Right cardiac atrium (tissue), 5 donors: ENCODE results near the gene MTLN. TPM values are rescaled to one million over a fixed set of nuclear protein-coding genes. Genes with fewer than 3 reads are reported as not detected.
"Not testable (repeated sequence)": the region's sequence is repeated elsewhere in the genome, so short reads cannot be mapped to it uniquely, and the experiment has no call there.

Experiments used
- ATAC-seq, 2 donors: fragments of 200-7000 bp; cut with Tn5 transposase; one replicate each; pipeline versions ENCODE4 v1.8.0 to v1.9.1; 2020; ENCODE audit warnings: moderate library complexity in 2 of 2, mild to moderate bottlenecking in 1 of 2
- DNase-seq, 3 donors: peaks; one replicate each; pipeline ENCODE4 v3.0.0-alpha.2; 2020
- H3K27ac ChIP-seq: one replicate; pipeline ENCODE4 v1.5.1; 2013; ENCODE audit warnings: mild to moderate bottlenecking, low read length, control low read depth, moderate library complexity
- H3K27me3 ChIP-seq: one replicate; pipeline ENCODE4 v1.6.1; 2013; ENCODE audit not compliant: control insufficient read depth, insufficient read depth
- H3K4me1 ChIP-seq: one replicate; pipeline ENCODE4 v1.6.1; 2013; ENCODE audit warnings: low read length; ENCODE audit not compliant: control insufficient read depth, insufficient read depth
- H3K4me3 ChIP-seq: one replicate; pipeline ENCODE4 v1.5.1; 2013; ENCODE audit warnings: low read length, control low read depth
- H3K9me3 ChIP-seq: one replicate; pipeline ENCODE4 v1.6.1; 2013; ENCODE audit warnings: low read length; ENCODE audit not compliant: control insufficient read depth
- WGBS: extraction: QIAGEN DNeasy Blood & Tissue Kit; methylation state at CpG from one replicate; pipeline ENCODE4 v1.1.7; 2013; 5-methylcytosine and 5-hydroxymethylcytosine counted together
- intact Hi-C, 4 donors: fragments of 100-400 bp; cut with DNase I; formaldehyde crosslinking; loops; one replicate each; pipeline versions ENCODE4 v1.11.0 to v1.14.0; 2022 to 2023
- polyA plus RNA-seq: library from polyadenylated mRNA; stranded (reverse); fragments of 200-250 nt; gene quantifications from one replicate; pipeline ENCODE4 v1.2.3, GENCODE V29; 2013
- total RNA-seq, 4 donors: library from RNA; stranded (reverse); fragmentation: NEBNext Ultra II Directional; extraction: Animal tissue kit (Norgen Biotek cat#: 25700); gene quantifications; one replicate each; pipeline ENCODE4 v1.2.1, GENCODE V29; 2021
- donor health status: healthy with polysubstance abuse.
- donor health status: DM: no; HTN: yes; CAD: no.
- donor health status: DM: no; HTN: no; CAD: no.
- donor health status: DM: no; HTN: yes; CAD: no; lungs with severe emphysema.
- donor health status: DM: yes; HTN: yes; CAD: no.

Gene MTLN
- total and polyA plus RNA-seq, 5 donors, result 113 to 565 (median 139) TPM

DNA sequence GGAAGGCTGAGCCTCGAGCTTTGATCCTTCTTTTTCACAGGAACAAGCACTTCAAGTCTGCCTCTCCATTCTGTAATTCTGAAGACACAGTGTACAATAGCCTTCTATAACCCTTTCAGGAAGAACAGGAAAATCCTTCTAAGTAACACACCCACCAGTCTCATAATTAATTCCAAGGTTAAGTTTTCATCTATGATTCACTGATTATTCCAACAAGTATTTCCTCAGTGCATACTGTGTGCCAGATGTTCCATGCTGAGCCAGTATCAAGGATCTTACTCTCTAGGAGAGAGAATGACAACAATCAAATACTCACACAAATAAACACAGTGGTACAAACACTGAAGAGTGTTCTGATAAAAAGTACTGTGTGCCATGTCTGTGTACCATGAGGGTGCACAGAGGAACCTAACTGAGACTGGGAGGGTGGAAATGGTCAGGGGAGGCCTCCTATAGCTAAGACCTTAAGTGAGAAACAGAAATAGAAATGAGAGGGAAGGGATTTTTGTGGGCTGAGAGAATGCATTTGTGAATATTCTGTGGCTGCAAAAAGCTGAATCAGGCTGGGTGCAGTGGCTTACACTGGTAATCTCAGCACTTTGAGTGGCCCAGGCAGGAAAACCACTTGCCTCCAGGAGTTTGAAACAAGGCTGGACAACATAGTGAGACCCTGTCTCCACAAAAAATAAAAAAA is 7.3 kb upstream of the MTLN start:
- Histone ChIP-seq H3K4me1 (no peaks in the 10 kb centered on the region), H3K27ac (no peak overlapping the region), H3K4me3 (no peak overlapping the region), H3K9me3 (no peaks in the 10 kb centered on the region), H3K27me3 (no peaks in the 10 kb centered on the region)
- 29% methylated on average over 1 of the region's 1 CpG for WGBS
- ATAC-seq (no peak), DNase-seq (no peak)
- intact Hi-C loops, result no loop called here

GRCh38 chr2:110218889-110219288 is 6.5 kb upstream of the MTLN start:
- H3K27me3 ChIP-seq, H3K4me3 ChIP-seq, ATAC-seq, H3K27ac ChIP-seq, H3K4me1 ChIP-seq, intact Hi-C loops, H3K9me3 ChIP-seq, DNase-seq: not testable (repeated sequence)
- WGBS, result 69% methylated on average over 7 of the region's 7 CpGs

DNA sequence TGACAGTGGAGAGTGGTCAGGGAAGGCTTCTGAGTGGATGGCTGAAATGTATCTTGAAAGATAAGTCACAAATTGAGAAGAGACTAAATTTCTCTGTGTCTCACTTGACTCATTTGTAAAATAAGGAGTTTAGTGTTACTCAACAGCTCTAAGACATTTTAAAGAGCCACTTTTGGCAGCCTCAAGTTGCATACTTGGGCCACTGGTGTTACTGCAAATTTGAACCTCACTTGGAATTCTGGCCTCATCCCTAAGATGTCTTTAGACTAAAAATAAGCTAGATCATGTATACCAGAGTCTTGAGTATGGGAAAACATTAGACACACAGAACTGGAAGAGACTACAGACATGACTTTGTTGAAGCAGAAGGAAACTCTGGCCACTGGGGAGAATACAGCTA is 4.5 kb upstream of the MTLN start:
- no peak overlapping the region for H3K27ac ChIP-seq
- no peaks in the 10 kb centered on the region for H3K4me1 ChIP-seq
- intact Hi-C loops, result no loop called here
- H3K9me3 ChIP-seq, result no peaks in the 10 kb centered on the region
- ATAC-seq (no peak), DNase-seq (no peak)
- no peak overlapping the region for H3K4me3 ChIP-seq
- no peaks in the 10 kb centered on the region for H3K27me3 ChIP-seq

GRCh38 chr2:110216199-110216598 is 3.9 kb upstream of the MTLN start:
- ATAC-seq, result no peak
- DNase-seq, result no peak
- intact Hi-C loops, result no loop called here
- H3K4me3 ChIP-seq, result no peak overlapping the region
- no peak overlapping the region for H3K27ac ChIP-seq
- H3K4me1 ChIP-seq, result no peaks in the 10 kb centered on the region
- no peaks in the 10 kb centered on the region for H3K9me3 ChIP-seq
- WGBS, result 56% methylated on average over 3 of the region's 3 CpGs
- no peaks in the 10 kb centered on the region for H3K27me3 ChIP-seq

DNA sequence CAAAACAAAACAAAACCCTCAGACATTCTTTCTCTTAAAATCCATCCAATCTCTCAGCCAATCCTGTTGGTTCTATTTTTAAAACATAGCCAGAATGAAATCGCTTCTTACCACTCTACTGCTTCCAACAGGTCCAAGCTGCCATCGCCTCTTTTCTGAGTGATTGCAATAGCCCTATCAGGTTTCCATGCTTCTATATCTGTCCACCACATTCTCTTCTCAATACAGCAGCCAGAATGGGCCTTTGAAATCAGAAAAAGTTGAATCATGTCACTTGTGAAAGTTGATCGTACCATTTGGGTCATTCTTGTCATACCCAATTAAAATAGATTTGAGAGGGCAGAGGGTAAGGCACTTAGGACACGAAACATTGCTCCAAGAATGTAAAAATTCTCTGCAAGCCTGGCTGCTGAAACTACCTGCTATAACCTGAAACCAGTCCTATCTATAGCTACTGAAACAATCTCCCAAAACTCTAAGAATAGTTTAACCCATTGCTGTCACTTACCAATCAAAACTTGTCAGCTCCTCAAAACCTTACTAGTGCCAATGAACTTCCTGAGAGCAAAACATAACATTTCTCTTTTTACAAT is 3.3 kb upstream of the MTLN start:
- no peak for DNase-seq
- Histone ChIP-seq H3K9me3 (no peaks in the 10 kb centered on the region), H3K4me3 (no peak overlapping the region), H3K27me3 (no peaks in the 10 kb centered on the region), H3K27ac (no peak overlapping the region), H3K4me1 (no peaks in the 10 kb centered on the region)
- WGBS, result 53% methylated on average over 4 of the region's 4 CpGs
- no peak for ATAC-seq
- intact Hi-C loops, result no loop called here

DNA sequence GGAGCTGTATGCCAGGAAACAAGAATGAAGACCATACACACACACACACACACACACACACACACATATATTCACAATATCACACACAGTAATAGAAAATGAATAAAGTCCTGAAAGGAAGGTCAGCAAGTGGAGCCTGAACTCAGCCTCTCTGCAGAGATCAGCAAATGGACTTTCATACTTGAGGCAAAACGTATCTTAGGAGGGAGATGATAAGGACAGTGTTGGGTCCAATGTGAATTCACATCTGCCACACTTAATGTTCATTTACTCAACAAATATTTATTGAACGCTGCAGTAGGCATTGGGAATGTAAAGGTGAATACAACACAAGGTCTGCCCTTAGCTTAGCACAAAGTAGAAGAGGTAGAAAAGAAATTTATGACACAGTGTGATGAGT is 2.7 kb upstream of the MTLN start:
- DNase-seq (no peak), ATAC-seq (no peak)
- Histone ChIP-seq H3K4me3 (no peak overlapping the region), H3K27me3 (no peaks in the 10 kb centered on the region), H3K4me1 (no peaks in the 10 kb centered on the region), H3K27ac (no peak overlapping the region), H3K9me3 (no peaks in the 10 kb centered on the region)
- 44% methylated on average over 2 of the region's 2 CpGs for WGBS
- intact Hi-C loops, result no loop called here

GRCh38 chr2:110213522-110213921 is 1.2 kb upstream of the MTLN start:
- H3K4me3 ChIP-seq, DNase-seq, H3K27me3 ChIP-seq, H3K9me3 ChIP-seq, H3K4me1 ChIP-seq, ATAC-seq, H3K27ac ChIP-seq, intact Hi-C loops: not testable (repeated sequence)
- WGBS, result 73% methylated on average over 3 of the region's 3 CpGs

DNA sequence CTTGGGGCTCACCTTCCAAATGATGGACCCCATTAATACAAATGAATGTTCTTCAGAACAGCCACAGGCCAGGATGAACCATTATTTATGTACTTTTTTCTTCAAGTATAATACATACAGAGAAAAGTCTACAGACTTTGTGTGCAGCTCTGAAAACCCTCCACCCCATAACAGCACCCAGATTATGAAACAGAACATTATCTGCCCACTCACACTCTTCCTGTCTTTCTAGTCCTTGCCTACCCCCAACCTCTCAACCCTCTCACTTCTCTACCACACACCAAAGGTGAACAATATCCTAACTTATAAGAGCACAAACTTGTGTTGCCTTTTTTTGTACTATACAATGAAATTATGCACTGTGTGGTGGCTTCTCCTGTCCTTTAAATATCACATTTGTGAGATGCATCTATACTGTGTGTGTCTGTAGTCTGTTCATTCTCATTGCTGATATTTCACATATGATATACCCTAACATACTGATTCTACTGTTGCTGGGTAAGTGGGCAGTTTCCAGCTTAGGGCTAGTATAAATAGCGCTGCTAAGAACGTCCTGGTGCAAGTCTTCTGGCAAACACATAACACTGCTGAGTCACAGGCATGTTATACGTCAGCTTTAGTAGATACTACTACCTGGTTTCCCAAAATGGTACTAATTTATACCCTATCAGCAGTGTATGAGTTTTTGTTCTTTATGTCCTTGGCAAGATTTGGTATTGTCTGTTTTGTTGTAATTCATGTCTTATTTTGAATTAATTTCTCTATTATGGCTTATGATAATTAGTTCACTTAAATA is 6.5 kb downstream of the MTLN start:
- WGBS, result 35% methylated on average over 3 of the region's 3 CpGs
- no peaks in the 10 kb centered on the region for H3K27me3 ChIP-seq
- H3K4me3 ChIP-seq, result no peak overlapping the region
- H3K27ac ChIP-seq, result peak overlapping the region; percentile 85
- DNase-seq (no peak), ATAC-seq (peak; percentile 18 to 49)
- intact Hi-C loops, result no loop called here
- H3K9me3 ChIP-seq, result no peaks in the 10 kb centered on the region
- no peaks in the 10 kb centered on the region for H3K4me1 ChIP-seq

DNA sequence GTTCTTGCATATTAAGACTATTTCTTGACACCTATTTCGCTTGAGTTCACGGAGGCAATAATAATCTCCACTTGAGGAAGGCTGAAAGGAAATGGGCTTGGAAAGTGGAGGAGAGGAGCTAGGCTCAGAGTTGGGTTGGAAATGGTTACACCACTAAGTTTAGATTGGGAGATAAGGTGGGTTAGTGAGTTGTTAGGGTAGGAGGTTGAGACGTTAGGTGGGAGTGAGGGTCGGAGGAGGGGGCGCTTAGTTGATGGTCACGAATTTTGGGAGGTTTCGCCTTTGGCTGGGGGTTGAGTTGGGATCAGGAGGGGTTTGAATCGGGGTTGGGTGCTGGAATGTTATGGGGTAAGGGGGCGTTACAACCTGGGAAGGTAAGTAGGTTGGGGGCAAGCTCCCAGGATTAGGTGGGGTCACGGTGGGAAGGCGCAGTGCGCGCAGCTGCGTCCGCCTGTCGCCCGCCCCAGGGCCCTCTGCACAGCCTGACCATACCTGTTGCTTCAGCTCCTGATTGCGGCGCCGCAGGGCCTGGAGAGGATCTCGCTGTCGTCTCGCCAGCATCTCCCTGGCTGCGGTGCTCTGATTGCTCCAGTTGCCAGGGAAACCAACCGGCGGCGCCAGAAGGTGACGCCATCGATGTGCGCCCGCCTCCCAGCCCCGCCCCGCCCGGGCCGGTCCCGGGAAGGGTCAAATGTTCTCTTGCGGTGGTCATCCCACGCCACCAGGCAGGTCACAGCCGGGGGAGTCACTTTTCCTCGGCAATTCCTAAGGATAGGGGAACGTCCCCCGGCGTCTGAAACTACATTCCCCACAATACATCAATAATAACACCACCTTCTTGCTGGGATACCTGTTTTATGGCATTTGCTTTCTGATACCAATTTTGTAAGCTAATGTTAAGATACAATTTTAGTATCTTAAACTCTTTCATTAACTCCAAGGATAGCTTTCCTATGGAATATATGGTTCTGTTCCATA is 7.7 kb downstream of the MTLN start, which contains the start of gene NPHP1:
NPHP1 (minus strand) TSS at position 606 of the 978 bp plus-strand sequence; CDS start at position 561, 45 bp downstream.
- intact Hi-C loops, result no loop called here
- Histone ChIP-seq H3K4me1 (no peaks in the 10 kb centered on the region), H3K9me3 (no peaks in the 10 kb centered on the region), H3K4me3 (peak within 1 kb of the TSS; percentile 57), H3K27ac (peak within 1 kb of the TSS; percentile 85), H3K27me3 (no peaks in the 10 kb centered on the region)
- peak; percentile 95 for ATAC-seq
- peak; percentile 88 to 95 (median 95) for DNase-seq
- WGBS, result under 1% methylated on average over 43 of the region's 43 CpGs

DNA sequence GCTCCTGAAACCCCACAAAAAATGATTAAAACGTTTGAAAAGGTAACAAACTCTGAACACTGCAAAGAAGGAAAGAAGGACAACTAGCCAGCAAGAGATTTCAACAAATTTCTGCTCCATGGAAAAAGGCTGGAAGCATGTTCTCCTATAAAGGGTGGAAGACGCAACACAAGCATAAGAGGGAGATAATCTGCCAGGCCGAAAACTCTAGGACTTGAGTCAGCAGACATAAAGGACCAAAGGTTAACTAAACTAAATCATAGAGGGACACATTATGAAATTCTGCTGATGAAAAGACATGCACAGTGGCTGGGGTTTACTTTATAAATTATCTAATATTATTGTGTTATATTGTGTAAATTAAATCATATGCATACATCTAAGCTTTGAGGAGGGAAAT is 14.3 kb downstream of the MTLN start:
- no peak for ATAC-seq
- Histone ChIP-seq H3K4me1 (no peaks in the 10 kb centered on the region), H3K27ac (no peak overlapping the region), H3K27me3 (no peaks in the 10 kb centered on the region), H3K4me3 (no peak overlapping the region), H3K9me3 (no peaks in the 10 kb centered on the region)
- 70% methylated on average over 3 of the region's 3 CpGs for WGBS
- DNase-seq, result no peak
- intact Hi-C loops, result no loop called here
